T-helper 9 cell (primary cell): Measurements from ENCODE around the gene ME3.

Source experiments
- DNase-seq: peaks from one replicate; pipeline ENCODE4 v3.0.0-alpha.2; 2020
- total RNA-seq, 2 donors: gene quantifications; one replicate each; lab custom pipeline; 2026; lab: John Stamatoyannopoulos, UW

The ME3 gene
- total RNA-seq, result 1.4 to 2.7 reads per million in 2 donors

DNA sequence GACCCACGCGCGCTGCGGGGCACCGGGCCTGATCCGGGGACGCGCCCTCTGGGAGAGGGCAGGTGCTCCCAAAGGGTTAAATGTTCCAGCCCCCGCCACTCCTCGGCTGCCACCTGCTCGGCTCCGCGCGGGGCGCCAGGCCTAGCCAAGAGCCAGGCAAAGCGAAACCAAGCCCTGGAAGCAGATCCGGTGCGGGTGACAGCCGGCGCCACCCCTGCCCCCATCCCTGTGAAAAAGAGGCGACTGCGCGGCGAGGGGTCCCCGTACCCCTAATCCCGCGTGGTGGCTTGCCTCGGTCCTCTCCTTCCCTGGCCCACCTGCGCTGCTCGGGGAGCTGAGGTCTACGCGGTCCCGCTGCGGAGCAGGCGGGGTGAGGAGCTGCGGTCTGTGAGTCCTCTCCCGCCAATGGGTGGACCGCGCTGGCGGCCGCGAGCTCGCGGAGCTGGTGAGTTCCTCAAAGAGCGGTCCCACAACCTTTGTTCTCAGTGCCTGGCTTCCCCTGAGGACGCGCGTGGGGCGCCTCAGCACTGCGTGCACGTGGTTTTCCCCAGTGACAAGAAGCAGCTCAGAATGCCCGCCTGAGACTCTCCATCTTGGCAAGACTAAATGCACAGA lies at the start of gene ME3:
ME3 (minus strand) TSS at position 610 of the 615 bp plus-strand sequence.
- peak; percentile 10 for DNase-seq

DNA sequence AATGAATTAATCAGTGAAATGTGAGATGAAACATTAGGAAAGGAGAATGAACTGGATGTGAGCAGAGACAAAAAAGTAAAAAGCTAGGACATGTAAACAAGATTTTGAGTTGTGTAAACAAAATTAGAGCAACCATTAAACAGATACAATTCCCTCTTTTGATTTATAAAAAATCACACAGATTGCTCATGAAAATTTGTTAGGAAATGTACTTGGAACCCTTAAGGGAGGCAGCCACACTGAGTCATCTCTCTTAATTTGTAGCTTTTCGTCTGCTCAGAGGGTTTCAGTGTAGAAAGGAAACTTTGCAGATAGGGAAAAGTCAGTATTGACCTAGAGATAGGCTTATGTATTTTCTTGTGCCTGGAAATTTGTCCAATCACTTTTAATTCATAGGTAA lies 49.6 kb upstream of the ME3 start:
- no peak for DNase-seq

DNA sequence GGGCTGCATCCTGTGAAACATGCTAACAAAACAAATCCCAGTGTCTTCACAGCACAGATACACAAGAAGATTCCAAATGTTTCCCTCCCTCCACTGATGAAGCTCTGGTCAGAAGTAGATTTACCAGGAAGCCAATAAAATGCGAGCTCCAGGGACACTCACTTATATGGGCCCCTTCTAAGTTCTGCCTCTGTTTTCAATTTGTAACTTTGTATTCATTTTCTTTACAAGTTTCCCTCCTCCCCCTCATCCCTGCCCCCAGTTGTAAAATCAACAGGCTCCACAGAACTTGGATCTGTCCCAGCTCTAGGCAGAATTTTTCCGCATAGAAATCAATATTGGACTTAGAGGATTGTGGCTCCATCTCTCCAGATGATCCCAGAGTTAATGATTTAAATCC lies 48.1 kb upstream of the ME3 start:
- no peak for DNase-seq

DNA sequence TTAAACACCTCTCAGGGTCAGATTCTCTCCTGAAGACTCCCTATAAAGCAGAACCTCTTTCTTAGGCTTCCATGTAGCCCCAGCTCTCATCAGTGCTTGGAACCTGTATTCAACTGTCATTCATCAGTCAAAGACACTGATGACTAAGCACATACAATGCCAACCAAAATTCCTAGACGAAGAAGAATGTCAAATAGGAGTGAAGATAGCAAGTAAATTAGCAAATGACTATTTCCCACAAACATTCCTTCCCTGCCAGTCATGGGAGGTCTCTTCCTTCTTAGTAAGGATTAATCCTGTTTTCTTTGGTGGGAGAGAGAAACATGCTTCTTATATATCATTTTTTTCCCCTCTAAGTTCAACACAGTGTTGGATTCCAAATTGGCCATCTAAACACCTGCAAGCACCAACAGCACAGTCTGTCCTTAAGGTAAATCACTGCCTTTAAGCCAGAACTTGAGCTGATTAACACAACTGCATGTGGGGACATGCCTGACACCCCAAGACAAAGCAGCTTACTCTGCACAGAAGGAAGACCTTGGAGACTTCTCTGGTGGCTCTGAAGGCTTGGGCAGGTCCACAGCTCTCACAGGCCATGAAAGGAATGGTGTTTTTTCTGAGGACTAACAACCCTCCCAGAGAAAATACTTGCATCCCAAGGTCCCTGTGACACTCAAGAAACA lies 47.5 kb upstream of the ME3 start:
- no peak for DNase-seq

DNA sequence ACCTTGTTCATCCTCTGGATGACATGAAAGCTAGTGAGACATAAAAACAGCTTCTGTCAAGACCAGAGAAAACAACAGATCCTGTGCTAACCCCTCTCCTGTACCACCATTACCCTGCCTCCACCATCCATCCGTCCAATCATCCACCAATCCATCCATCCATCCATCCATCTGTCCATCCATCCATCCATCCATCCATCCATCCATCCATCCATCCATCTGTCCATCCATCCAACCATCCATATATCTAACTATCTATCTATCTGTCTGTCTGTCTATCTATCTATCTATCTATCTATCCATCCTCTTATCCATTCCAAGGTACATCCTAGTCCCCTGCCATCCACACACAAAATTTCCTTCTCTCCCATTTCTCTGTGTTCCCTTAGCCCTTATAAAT lies 46.6 kb upstream of the ME3 start:
- no peak for DNase-seq

DNA sequence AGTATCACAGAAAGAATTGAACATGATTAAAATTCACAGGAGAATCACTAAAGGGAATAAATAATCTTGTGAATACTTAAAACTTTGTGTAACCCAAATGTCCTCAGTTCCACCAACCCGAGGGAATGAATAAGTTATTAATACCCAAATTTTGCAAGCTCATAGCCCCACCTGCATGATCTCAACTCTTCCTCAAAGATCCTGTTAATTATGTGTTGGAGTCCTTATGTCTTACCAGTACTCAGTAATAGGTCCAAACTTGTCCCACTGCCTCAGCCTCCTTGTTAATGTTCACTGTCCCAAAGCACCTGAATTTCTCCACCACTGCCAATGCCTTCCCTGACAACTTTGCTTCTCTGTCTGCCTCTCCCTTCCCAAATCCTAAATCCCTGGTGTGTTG lies 46.1 kb upstream of the ME3 start:
- DNase-seq, result no peak

DNA sequence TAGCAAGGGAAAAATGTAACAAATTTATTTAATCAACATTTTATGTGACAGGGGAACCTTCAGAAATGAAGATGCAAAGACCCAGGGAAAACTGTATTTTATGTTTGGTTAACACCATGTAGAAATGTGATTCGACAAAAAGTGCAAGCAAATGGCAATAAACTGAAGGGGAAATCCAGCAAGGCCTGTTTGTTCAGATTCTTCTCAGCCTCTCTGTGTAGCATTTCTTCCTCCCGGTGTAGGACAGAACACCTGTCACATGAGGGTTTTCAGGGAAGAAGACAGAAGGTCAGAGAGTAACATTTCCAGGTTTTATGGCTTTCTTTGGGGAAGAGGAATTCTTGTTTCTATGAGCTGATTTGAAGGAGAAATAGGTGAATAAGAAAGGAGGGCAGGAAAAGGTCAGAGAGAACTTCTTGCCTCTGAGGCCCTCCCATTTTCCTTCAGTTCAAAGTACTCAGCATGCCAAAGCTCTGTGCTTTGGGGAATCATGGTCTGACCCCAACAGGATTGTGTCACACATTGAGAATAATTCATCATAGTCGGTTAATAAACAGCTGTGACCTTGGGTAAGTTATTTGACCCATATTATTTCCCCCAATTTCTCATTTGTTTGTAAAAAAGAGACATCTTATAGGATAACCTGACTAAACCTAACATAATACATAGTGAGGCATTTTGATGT lies 45.5 kb upstream of the ME3 start:
- no peak for DNase-seq

DNA sequence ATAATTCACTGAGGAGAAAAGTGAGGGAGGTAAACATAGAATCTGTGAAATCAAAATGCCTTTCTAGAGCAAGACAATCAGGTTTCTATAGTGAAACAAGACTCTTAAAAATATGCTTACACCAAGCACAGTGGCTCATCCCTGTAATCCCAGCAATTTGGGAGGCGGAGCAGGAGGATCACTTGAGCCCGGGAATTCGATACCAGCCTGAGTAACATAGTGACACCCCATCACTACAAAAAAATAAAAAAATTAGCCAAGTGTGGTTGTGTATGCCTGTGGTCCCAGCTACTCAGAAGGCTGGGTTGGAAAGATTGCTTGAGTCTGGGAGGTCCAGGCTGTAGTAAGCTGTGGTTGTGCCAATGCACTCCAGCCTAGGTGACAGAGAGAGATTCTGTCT lies 43.2 kb upstream of the ME3 start:
- no peak for DNase-seq

DNA sequence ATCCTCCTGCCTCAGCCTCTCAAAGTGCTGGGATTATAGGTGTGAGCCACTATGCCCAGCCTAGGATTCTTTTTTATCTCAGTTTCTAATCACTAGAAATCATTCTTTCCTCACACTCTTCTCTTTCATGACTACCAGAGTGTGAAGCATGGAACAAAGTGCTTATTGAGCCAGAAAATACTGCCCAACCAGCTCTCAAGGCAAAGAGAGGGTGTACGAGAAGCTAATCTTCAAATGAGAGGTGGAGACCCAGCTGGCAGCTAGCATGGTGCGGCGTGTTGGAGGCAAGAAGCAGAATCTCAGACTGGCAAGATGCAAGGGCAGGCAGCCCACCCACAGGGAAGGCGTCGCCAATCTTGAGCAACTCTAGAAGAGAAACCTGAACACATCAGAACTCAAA lies 41.1 kb upstream of the ME3 start:
- DNase-seq, result no peak

DNA sequence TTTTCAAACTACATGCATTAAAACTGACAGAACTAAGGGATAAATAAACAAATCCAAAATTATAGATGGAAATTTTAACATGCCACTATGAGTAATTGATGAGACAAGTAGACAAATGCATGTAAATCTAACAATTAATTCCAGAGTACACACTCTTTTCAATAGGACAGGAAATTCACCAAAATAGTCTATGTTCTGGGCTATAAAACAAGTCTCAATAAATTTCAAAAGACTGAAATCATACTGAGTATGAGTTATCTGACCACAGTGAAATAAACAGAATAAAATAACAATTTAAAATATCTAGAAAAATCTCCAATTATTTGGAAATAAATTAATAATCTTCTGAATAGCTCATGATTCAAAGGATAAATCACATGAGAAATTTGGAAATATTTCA lies 38.5 kb upstream of the ME3 start:
- no peak for DNase-seq

DNA sequence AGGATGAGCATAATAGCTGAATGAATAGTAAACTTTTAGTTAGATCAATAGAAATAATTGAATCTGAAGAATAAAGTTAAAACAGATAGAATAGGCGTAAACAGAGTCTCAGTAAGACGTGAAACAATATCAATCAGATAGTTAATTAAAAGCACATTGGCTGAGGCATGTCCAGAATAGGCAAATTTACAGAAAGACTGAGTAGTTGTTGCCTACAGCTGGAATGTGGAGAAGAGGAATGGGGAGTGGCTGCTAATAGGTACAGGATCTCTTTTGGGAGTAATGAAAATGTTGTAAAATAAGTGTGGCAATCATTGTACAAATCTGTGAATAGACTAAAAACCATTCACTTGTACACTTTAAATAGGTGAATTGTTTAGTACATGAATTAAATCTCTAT lies 36.3 kb upstream of the ME3 start:
- DNase-seq, result no peak

DNA sequence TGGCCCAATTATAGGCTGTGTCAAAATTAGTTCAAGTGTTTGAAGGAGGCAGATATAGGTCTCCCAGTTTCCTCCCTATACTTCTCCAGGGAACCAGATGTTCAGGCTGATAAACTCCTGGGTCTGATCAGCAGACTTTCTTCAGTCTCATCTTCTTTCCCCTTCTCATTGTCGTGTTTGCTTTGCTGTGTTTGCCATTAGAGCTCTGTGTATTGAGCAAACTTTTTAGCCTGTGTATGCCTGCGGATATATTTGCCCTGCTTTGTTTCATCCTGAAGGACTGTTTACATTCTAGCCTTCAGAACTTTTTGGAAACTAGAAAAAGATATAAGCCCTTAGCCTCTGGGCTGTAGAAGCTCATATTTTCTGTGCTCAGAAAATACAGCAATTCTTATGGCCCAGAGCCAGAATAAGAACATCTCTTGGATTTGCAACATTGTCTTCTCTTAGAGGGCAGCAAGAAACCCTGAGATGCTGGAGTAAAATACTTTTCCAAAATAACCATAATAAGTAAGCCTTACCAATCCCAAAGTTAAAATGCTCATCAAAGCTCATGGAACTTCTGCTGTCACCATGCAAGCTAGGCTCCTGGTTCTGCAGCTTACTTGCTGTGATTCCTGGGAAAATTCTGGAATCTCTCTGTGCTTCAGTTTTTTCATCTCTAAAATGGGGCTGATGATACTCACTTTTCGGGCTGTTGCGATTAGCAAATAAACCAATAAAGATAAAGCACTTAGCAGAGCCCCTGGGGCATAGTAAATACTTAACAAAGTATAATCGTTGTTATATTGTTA lies 34.1 kb upstream of the ME3 start:
- no peak for DNase-seq

DNA sequence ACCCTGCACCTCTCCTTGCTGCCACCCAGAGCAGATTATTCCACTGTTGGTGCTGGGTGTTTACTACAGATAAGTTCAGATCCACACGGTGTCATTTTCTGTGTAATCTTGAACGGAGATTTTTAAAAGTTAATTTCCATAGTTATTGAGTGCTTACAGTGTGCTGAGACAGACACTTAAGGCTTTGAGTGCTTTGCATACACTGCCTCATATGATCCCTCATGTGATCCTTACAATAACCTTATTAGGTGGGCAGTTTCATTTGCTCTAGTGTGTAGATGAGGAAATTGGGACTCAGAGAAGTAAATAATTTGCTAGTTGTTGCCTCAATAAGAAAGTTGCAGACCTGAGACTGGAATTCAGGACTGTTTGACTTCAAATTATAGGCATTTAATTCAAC lies 32.3 kb upstream of the ME3 start:
- DNase-seq, result no peak

DNA sequence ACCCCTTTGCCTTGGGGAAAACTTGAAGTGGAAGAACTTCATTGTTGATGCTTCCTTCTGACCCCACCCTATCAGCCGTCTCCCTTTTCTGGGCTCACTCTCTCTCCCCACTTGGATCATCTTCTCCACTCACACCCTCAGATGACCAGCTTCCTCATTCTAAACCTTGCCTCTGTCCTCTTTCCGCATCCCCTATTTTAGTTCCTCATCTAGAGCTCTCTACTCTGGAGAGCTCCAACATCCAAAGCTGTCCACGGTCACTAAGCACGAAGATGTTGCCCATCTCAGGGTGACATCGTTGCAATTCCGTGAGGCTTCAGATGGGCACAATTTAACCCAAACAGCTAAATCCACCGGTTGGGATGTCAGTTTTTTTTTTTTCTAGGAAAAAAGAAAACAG lies 31.6 kb upstream of the ME3 start:
- DNase-seq, result no peak

DNA sequence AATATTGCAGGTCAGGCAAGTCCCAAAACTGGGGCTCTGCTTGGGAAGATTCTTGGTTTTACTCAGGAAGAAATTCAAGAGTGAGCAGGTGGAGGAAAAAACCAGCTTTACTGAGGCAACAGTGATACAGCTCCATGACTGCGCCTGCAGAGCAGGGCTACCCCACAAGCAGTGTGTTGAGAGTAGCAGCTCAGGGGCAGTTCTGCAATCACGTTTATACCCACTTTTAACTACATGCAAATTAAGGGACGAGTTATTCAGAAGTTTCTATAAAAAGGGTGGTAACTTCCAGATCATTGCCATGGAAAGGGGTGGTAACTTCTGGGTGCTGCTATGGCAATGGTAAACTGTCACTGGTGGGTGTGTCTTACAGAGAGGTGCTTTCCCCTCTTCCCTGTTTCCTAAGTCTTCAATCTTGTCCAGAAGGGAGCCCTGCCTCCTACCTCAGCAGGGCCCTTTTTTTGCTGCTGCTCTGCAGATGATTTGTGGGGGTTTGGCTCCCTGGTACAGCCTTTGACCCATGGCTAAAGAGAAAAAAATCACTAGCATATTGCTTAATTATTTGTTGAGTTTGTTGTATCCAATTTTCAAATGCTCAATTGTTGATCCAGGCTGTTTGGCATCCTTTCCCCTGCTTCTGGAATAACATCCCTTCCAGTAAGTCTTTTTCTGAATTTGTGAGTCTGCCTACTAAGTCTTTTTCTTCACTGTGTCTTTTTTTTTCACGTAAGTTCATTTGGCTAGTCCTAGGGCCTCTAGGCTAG lies 30.0 kb upstream of the ME3 start:
- DNase-seq, result no peak

DNA sequence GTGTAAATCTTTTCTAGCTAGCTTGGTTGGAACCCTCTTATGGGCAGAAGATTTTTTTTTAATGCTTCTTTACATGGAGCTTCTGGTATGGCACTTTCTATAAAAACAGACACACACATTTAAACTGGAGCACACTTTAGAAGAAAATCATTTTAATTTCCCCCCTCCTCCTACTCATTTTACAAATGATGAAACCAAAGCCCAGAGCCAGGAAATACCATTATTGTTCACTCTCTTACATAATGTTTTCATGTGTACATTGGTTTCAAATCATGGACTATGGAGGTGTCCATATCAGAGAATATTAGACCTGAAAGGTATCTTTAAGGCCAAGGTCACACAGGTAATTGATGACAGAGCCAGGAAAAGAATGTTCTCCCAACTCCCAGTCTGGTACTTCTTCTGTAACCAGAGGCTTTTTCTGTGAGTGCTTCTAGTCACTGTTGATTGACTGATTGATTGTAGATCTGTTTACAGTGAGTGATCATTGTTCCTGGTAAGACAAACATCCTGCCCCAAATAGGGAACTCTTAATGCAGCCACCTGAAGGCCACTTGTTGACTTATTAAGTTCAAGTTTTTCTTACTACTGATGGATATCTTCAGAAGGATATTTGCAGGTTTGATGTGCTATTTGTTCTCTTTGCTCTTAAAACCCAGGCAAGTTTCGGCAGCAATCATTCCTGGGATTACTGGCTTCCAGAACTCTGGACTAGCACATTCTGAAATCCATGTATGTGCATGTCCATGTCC lies 26.8 kb upstream of the ME3 start:
- no peak for DNase-seq

DNA sequence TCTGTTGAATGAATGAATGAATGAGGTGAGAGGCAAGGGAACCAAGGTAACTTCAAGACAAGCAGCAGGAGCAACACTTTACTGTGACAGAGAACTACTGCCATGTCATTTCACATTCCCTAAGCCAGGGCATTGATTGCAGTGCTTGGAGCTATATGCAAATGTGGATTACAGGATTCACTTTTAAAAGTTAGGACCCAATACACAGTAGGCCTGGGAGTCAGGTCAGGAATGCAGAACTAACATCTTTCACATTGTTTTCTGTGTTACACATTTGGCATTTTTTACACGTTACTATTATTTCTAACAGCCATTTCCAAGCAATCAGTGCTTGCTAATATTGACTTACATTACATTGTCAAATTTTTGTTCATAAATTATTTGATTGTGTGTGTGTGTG lies 26.2 kb upstream of the ME3 start:
- DNase-seq, result no peak

DNA sequence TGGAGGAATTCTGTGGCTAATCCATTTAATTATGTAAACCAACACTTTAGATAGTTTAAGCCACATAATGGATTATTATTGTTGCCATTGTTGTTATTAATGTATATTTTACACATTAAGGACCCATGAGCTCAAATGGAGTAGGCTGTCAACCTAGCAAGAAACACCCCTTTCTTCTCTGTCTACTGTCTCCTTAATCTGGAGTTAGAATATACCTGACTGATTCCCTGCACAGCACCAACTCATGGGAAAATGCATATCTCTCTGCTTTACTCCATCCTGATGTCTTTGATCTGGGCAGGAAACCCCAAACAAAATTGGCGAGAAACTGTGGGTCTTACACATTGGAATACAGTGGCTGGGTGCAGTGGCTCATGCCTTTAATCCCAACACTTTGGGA lies 24.0 kb upstream of the ME3 start:
- no peak for DNase-seq

DNA sequence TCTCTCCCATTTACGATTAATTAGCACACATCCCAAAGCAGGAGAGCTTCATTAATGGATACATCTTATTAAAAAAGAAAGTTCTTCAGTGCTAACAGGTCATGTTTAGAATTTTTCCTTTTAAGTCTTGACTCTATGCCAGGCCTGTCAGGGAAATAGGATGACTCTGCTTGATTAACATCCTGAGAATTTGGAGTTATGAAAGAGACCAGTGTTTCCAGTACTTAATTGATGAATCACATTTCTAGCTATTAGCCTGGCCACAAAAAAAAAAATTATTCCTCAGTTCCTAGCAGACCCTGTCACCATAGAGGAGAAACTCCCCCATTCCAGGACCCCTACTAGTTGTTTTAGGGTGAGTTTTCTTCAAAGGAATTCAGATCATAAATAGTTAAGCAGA lies 23.6 kb upstream of the ME3 start:
- DNase-seq, result no peak

DNA sequence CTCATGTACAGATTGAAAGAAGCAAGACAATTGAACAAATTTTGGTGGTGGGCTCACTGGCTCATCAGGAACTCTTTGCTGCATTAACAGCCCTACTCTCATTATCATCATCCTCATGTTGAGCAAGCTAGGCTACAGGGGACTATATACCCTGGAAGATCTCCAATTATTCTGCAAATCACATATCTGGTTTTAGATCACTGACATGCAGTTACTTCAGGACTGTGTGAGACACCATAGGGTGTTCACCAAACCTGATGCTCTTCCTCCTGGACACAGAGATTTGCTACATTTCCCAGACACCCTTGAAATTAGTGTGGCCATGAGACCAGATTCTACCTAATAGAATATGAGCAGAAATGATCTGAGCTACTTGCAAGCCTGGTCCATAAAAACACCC lies 23.0 kb upstream of the ME3 start:
- DNase-seq, result no peak

DNA sequence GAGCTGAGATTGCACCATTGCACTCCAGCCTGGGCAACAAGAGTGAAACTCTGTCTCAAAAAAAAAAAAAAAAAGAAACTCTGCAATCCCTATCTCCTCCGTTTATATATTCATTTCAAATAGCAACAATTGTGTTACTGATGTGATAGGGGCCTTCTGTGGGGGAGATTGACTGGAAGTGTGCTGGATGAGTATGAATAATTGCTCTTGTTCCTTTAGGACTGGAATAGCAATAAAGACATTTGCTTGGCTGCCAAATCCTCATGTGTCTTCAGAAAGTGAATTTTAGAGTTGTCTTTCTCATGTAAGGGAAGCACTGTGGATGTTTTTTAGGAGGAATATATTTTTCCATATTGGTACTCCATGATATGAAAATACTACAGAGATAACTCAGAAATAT lies 21.1 kb upstream of the ME3 start:
- DNase-seq, result no peak

DNA sequence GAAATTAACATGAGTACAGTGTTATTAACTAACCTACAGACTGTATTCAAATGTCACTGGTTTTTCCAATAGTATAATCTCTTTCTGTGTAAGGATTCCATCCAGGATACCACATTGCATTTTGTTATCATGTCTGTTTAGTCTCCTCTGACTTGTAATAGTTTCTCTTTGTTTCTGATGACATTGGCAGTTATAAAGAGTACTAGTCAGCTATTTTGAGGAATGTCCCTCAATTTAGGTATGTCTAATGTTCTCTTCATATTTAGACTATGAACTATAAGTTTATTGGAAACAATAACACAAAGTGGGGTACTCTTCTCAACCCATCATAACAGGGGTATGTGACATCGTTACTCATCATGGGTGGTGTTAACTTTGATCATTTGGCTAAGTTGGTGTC lies 20.3 kb upstream of the ME3 start:
- DNase-seq, result no peak
